H1 (cell line): Measurements from ENCODE around the gene FHL2. TPM values are rescaled to one million over a fixed set of nuclear protein-coding genes. Genes with fewer than 3 reads are reported as not detected.

Experiments
- CTCF ChIA-PET: fragments of 300-600 bp; sonication (Branson Sonifier 250); formaldehyde crosslinking; loops from one replicate; lab custom pipeline; 2021; ENCODE audit not compliant: partially characterized antibody; lab: Charles Lee
- POLR2A ChIA-PET: fragments of 300-600 bp; sonication (Branson Sonifier 250); formaldehyde crosslinking; loops from one replicate; lab custom pipeline; 2021; ENCODE audit warnings: inconsistent platforms; ENCODE audit not compliant: partially characterized antibody; lab: Charles Lee
- DNase-seq, 2 experiments: peaks; one replicate each; pipeline versions ENCODE4 v3.0.0 to v3.0.0-alpha.2; 2010 to 2022; ENCODE audit warnings: low spot score in 2 of 2, low read depth in 1 of 2, mixed read lengths in 1 of 2
- FAIRE-seq: peaks from 2 replicates; lab custom pipeline; 2011; peaks lifted over from hg19 to GRCh38; lab: Jason Lieb, UNC
- H2AFZ ChIP-seq: 2 replicates; pipeline ENCODE4 v1.8.1; 2012; ENCODE audit warnings: low read length, inconsistent platforms
- H2AK5ac ChIP-seq: 2 replicates; pipeline ENCODE4 v1.6.1; 2013; ENCODE audit warnings: low read depth, low read length
- H2BK120ac ChIP-seq: replicated peaks from 2 replicates; pipeline ENCODE3; 2013; ENCODE audit warnings: low read depth, low read length, inconsistent platforms
- H2BK12ac ChIP-seq: 2 replicates; pipeline ENCODE4 v1.6.1; 2013; ENCODE audit warnings: low read depth, low read length
- H2BK15ac ChIP-seq: 2 replicates; pipeline ENCODE4 v1.6.1; 2013; ENCODE audit warnings: low read length
- H2BK20ac ChIP-seq: 2 replicates; pipeline ENCODE4 v1.6.1; 2013; ENCODE audit warnings: low read length
- H2BK5ac ChIP-seq: 2 replicates; pipeline ENCODE4 v1.6.1; 2013; ENCODE audit warnings: low read depth, low read length
- H3K14ac ChIP-seq: 2 replicates; pipeline ENCODE4 v1.6.1; 2013; ENCODE audit warnings: inconsistent platforms; ENCODE audit not compliant: insufficient read length
- H3K18ac ChIP-seq: 2 replicates; pipeline ENCODE4 v1.6.1; 2013; ENCODE audit warnings: low read length; ENCODE audit errors: extremely low read depth
- H3K23ac ChIP-seq: 2 replicates; pipeline ENCODE4 v1.6.1; 2013; ENCODE audit warnings: inconsistent platforms; ENCODE audit not compliant: insufficient read length
- H3K23me2 ChIP-seq: 2 replicates; pipeline ENCODE4 v1.6.1; 2013; ENCODE audit warnings: low read depth, low read length
- H3K27ac ChIP-seq: 2 replicates; pipeline ENCODE4 v1.6.1; 2011; ENCODE audit warnings: low read depth, low read length, inconsistent platforms
- H3K27me3 ChIP-seq, 4 experiments: replicated peaks in 1 of 4; 1 replicate in 1 of 4; 2 replicates in 3 of 4; pipeline versions ENCODE4 v1.6.1 to v1.8.1; 2011 to 2013; ENCODE audit warnings: low read length in 3 of 4, mild to moderate bottlenecking in 3 of 4, inconsistent platforms in 2 of 4, mixed read lengths in 2 of 4, moderate library complexity in 1 of 4; ENCODE audit not compliant: control insufficient read depth in 3 of 4, insufficient read depth in 3 of 4; ENCODE audit errors: extremely low read depth in 1 of 4
- H3K36me3 ChIP-seq, 4 experiments: 2 replicates each; pipeline versions ENCODE4 v1.6.1 to v1.8.1; 2011 to 2013; ENCODE audit warnings: mild to moderate bottlenecking in 4 of 4, low read length in 3 of 4, moderate library complexity in 2 of 4, control low read depth in 1 of 4, inconsistent platforms in 1 of 4; ENCODE audit not compliant: insufficient read depth in 4 of 4, control insufficient read depth in 2 of 4
- H3K4ac ChIP-seq: replicated peaks from 2 replicates; pipeline ENCODE3; 2013; ENCODE audit warnings: low read length, low read depth, mixed read lengths, inconsistent platforms; ENCODE audit not compliant: insufficient read length
- H3K4me1 ChIP-seq, 4 experiments: replicated peaks in 1 of 4; 1 replicate in 1 of 4; 2 replicates in 3 of 4; pipeline versions ENCODE4 v1.6.1 to v1.8.1; 2011 to 2013; ENCODE audit warnings: low read length in 3 of 4, inconsistent platforms in 2 of 4, mixed read lengths in 1 of 4; ENCODE audit not compliant: insufficient read depth in 4 of 4, control insufficient read depth in 3 of 4
- H3K4me2 ChIP-seq, 2 experiments: 2 replicates each; pipeline versions ENCODE4 v1.6.1 to v1.8.1; 2011 to 2013; ENCODE audit warnings: low read depth in 2 of 2, low read length in 2 of 2, control low read depth in 1 of 2, inconsistent platforms in 1 of 2, mild to moderate bottlenecking in 1 of 2; ENCODE audit not compliant: insufficient read depth in 1 of 2
- H3K4me3 ChIP-seq, 4 experiments: fragments of 200-600, 300-600 bp in 1 of 4; sonication (generic), shearing (Covaris generic), sonication (Bioruptor Twin) in 1 of 4; 2 replicates each; pipeline versions ENCODE4 v1.5.1 to v1.8.1; 2011 to 2016; ENCODE audit warnings: low read length in 4 of 4, low read depth in 3 of 4, control low read depth in 2 of 4, inconsistent platforms in 2 of 4, mild to moderate bottlenecking in 2 of 4, mixed read lengths in 1 of 4, moderate library complexity in 1 of 4; ENCODE audit not compliant: insufficient read depth in 2 of 4; ENCODE audit errors: extremely low read depth in 1 of 4
- H3K56ac ChIP-seq: replicated peaks from 2 replicates; pipeline ENCODE3; 2013; ENCODE audit warnings: low read depth, mild to moderate bottlenecking, mixed read lengths, low read length, inconsistent platforms; ENCODE audit not compliant: insufficient read length
- H3K79me1 ChIP-seq: 2 replicates; pipeline ENCODE4 v1.6.1; 2013; ENCODE audit warnings: low read depth, low read length, control low read depth
- H3K79me2 ChIP-seq, 2 experiments: 2 replicates each; pipeline versions ENCODE4 v1.6.1 to v1.8.1; 2012 to 2013; ENCODE audit warnings: low read length in 2 of 2, mild to moderate bottlenecking in 2 of 2, inconsistent platforms in 1 of 2; ENCODE audit not compliant: insufficient read depth in 2 of 2, control insufficient read depth in 1 of 2
- H3K9ac ChIP-seq, 4 experiments: replicated peaks in 1 of 4; 1 replicate in 1 of 4; 2 replicates in 3 of 4; pipeline versions ENCODE4 v1.6.1 to v1.8.1; 2011 to 2013; ENCODE audit warnings: low read depth in 3 of 4, low read length in 3 of 4, control low read depth in 2 of 4, mild to moderate bottlenecking in 2 of 4, moderate library complexity in 2 of 4, inconsistent platforms in 1 of 4; ENCODE audit errors: extremely low read depth in 1 of 4
- H3K9me3 ChIP-seq, 2 experiments: 2 replicates each; pipeline versions ENCODE4 v1.6.1 to v1.8.1; 2012 to 2013; ENCODE audit warnings: mild to moderate bottlenecking in 2 of 2, moderate library complexity in 2 of 2, control low read depth in 1 of 2, inconsistent platforms in 1 of 2, low read depth in 1 of 2, low read length in 1 of 2, mixed read lengths in 1 of 2; ENCODE audit not compliant: insufficient read depth in 2 of 2
- H4K20me1 ChIP-seq, 2 experiments: replicated peaks in 1 of 2; 2 replicates each; pipeline versions ENCODE3 to v1.8.1; 2011 to 2013; ENCODE audit warnings: inconsistent platforms in 2 of 2, low read length in 2 of 2, mild to moderate bottlenecking in 1 of 2; ENCODE audit not compliant: insufficient read depth in 2 of 2, control insufficient read depth in 1 of 2
- H4K5ac ChIP-seq: 2 replicates; pipeline ENCODE4 v1.6.1; 2013; ENCODE audit warnings: low read length, low read depth, mixed read lengths, inconsistent platforms; ENCODE audit not compliant: insufficient read length
- H4K8ac ChIP-seq: 2 replicates; pipeline ENCODE4 v1.8.0; 2013; ENCODE audit warnings: mild to moderate bottlenecking, moderate library complexity, low read length, inconsistent platforms; ENCODE audit not compliant: insufficient read depth; ENCODE audit errors: extremely low read depth
- H4K91ac ChIP-seq: replicated peaks from 2 replicates; pipeline ENCODE3; 2013; ENCODE audit warnings: low read length, mixed read lengths, inconsistent platforms; ENCODE audit not compliant: insufficient read length
- CBX8 ChIP-seq: fragments of 300-800, 300-1000 bp; sonication (generic); IDR thresholded peaks from 2 replicates; pipeline ENCODE4 v1.7.1; 2016; ENCODE audit warnings: low read depth, low read length, borderline replicate concordance
- WGBS, 2 experiments: shearing (Covaris generic) in 1 of 2; methylation state at CpG; one replicate each; pipeline versions ENCODE4 v1.1.6 to v1.1.7; 2013 to 2015; ENCODE audit warnings: low lambda C conversion rate in 2 of 2, mixed read lengths in 2 of 2, inconsistent platforms in 1 of 2, low coverage in 1 of 2, missing lambda C conversion rate in 1 of 2; ENCODE audit not compliant: insufficient replicate concordance in 2 of 2, insufficient coverage in 1 of 2, insufficient read length in 1 of 2; ENCODE audit errors: extremely low coverage in 1 of 2, missing lambda C conversion rate in 1 of 2; 5-methylcytosine and 5-hydroxymethylcytosine counted together
- polyA plus RNA-seq, 7 experiments: library from polyadenylated mRNA; depleted of rRNA in 3 of 7; stranded (reverse) in 5 of 7; unstranded in 2 of 7; fragments of >200 nt in 5 of 7; fragments of 200-250 nt in 2 of 7; gene quantifications; 1 replicate in 5 of 7; 2 replicates in 1 of 7; 4 replicates in 1 of 7; pipeline versions ENCODE4 v1.2.1 to v1.2.3, GENCODE V29; 2011 to 2013; ENCODE audit warnings: missing spikeins in 2 of 7, mixed read lengths in 2 of 7
- total RNA-seq: library from RNA; stranded (reverse); fragmentation: NEBNext Ultra II Directional; extraction: Animal tissue kit (Norgen Biotek cat#: 25700); gene quantifications from 2 replicates; pipeline ENCODE4 v1.2.1, GENCODE V29; 2021

FHL2 gene
- total and polyA plus RNA-seq, 2 of the 8 experiments (the other 6 are each of a cell fraction or from before 2014, with no cell fraction given): 33.2 to 64.3 TPM

GRCh38 chr2:105405291-105405690, 6.4 kb upstream of the FHL2 start:
- Histone ChIP-seq H3K9me3 (no peaks in the 10 kb centered on the region), H3K27me3 (no peaks in the 10 kb centered on the region; a peak in 1 of 7 replicates), H3K9ac (no peak overlapping the region), H2AK5ac (no peak overlapping the region), H3K56ac (no peak overlapping the region), H3K4me3 (no peak overlapping the region), H3K18ac (no peak overlapping the region), H2BK12ac (no peak overlapping the region), H2BK120ac (no peak overlapping the region), H3K79me1 (no peaks in the 10 kb centered on the region), H3K23me2 (no peaks in the 10 kb centered on the region), H2BK20ac (no peak overlapping the region), H4K8ac (no peak overlapping the region), H2BK5ac (no peak overlapping the region), H4K91ac (no peak overlapping the region), H4K5ac (no peak overlapping the region), H3K36me3 (no peaks in the 10 kb centered on the region), H3K27ac (no peak overlapping the region), H3K4ac (no peak overlapping the region), H3K4me2 (no peak overlapping the region), H3K23ac (no peak overlapping the region), H2AFZ (no peak overlapping the region), H3K4me1 (peaks cover 0 to 6% (median 2%) of the 10 kb centered on the region in 4 experiments; a peak in 4 of 7 replicates), H3K14ac (no peak overlapping the region), H4K20me1 (no peaks in the 10 kb centered on the region), H2BK15ac (no peak overlapping the region), H3K79me2 (no peaks in the 10 kb centered on the region)
- 75% methylated on average over 4 of the region's 4 CpGs; no CpG with 5 or more reads in 1 of the 2 experiments for WGBS, 2 experiments
- FAIRE-seq: no peak
- DNase-seq: no peak
- POLR2A ChIA-PET: no interaction called here
- CTCF ChIA-PET: no interaction called here
- TF ChIP-seq CBX8: no peak
